MV-4-11 (cell line): ENCODE measurements around the gene MOV10.

Experiments
- DNase-seq: peaks from one replicate; lab custom pipeline; 2025; lab: John Stamatoyannopoulos, UW

MOV10 gene

DNA sequence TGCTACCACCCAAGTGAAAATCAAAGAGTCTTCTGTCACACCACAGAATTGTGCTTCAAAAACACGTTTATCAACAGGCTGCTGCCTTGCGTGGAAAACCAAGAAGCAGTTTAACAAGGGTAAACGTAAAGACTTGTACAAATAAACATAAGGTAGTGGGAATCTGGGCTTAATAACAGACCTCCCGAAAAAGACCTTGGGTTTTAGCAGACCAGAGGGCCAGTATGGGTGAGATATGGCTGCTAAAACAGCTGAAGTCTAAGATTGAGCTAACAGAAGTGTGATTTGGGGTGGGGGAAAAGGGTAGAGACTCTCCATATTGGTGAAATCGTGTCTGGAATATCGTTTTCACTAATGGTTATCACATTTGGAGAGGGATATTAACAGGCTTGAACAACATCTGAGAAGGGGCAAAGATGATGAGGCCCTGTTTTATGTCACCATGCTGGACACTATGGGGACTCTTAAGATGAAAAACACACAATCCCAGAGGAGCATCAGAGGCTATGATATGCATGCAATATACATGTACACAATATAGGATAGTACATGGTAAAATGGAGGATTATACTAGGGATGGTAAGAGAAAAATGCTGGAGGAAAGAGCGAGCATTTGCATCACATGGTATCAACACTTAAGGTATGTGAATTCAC lies 1.4 kb downstream of the MOV10 start:
- no peak for DNase-seq

DNA sequence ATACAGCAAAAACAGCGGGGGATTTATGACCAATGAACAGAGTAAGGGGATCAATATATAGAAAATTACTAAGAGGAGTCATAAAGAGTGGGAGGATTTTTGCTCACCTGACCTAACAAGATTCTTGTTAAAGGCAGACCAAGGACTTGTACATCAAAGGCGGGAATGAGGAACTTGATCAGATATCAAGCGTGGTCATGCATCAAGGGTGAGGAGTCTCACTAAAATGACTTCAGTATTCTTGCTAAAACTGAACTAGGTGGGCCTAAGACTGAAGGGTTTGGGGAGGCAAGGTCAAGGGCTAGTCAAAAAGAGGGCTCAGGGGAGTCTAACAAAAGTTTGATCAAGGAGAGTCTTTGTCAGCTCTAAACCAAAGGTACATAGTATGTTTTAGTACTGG lies 2.1 kb downstream of the MOV10 start:
- DNase-seq: peak; percentile 2

DNA sequence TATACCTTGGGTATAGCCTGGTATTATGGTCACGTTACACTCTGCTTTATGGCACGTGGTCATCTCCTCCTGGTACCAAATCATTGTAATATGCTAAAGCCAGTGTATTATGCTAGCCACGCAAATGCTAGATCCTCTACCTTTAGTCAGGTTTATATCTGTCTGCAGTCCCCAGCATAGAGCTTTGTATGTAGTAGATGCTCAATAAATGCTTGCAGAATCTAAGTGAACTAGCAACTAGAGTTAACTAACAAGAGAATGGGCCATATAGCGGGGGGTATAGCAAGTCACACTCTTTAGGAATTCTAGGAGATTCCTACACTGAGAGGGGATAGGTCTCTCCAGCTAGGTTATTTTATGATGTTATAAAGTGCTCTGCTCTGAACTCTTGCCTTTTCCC lies 3.0 kb downstream of the MOV10 start:
- DNase-seq: no peak

DNA sequence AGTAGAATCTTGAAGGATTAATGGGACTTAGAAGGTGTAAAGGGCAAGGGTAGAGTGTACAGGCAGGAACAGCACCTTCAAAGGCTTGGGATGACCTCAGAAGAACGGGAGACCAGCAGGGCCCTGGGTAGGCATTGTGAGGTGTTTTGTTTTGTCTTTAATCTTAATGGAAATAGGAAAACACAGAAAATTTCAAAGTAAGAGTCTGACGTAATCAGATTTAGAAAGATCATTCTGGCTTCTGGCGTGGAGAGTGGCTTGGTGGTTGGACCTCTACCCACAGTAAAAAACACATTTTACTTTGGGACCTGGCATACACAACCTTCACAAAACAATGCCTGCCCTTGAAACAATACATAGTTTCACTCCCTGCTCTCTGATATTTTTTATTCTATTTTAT lies 4.1 kb downstream of the MOV10 start:
- DNase-seq: no peak

DNA sequence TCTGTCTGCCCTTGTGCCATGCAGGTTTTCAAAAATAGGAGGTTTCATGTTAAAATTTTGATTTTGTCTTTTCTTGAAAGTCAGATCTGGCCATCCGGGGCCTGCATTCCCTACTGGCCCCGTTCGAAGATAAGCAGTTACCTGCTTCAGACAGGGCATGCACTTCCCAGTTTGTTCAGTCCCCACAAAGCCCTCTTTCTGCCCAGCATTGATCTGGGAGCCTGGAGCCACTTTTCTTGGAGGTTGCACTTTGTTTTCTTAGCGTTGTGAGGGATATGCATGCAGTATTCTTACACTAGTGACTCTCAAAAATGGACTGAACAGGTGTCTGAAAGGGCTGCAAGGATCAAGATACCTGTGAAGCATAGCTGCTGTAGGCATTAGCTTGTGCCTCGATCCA lies 11.5 kb downstream of the MOV10 start:
- DNase-seq: no peak

DNA sequence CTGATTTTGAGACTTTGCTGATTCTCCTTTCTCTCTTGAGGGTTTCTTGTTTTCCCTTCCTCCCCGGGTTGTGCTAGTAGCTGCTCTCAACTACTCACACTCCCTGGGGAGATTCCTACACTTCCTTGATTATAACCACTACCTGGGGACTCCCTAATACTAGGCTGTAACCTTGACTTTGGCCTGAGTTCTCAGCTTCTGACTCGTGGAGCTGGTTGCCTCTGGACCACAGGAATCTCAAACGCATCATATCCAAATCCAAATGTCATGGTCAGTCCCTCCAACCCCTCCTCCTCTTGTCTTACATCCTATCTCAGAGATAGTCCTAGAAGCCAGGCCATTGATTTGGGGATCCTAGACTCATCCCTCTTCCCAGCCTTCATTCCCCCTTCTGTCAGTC lies 12.0 kb downstream of the MOV10 start:
- no peak for DNase-seq

DNA sequence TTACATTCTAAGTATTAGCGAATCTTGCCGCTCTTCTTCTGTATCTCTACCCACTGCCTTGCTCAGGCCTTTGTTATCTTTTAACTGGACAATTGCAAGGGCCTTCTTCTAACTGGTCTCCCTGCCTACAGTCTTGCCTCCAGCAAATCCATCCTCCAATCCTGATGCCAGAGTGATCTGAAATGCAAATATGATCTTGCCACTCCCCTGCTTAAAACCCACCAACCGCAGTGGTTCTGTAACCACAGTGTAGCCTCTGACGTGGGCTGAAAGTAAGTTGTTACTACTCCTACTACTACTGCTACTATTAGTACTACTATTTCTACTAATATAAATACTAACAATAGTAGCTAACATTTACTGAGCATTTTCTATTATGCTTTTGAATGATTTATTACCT lies 12.4 kb downstream of the MOV10 start:
- no peak for DNase-seq

DNA sequence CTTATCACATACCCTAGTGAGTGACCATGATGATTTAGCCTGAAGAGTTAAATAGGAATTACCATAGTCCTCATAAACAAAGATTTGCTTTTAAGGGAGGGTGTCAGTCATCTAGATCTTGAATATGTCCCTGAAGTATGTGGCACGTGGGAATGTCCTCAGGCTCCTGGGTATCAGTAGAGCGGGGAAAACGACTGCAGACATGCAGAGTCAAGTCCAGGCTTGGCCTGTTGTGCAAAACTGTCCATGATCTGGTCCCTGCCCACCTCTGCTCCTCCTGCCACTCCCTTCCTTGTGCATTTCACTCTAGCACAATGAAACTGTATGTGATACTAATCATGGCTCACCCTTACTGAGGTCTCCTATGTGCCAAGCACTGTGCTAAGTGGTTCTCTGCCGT lies 12.9 kb downstream of the MOV10 start:
- DNase-seq: no peak

DNA sequence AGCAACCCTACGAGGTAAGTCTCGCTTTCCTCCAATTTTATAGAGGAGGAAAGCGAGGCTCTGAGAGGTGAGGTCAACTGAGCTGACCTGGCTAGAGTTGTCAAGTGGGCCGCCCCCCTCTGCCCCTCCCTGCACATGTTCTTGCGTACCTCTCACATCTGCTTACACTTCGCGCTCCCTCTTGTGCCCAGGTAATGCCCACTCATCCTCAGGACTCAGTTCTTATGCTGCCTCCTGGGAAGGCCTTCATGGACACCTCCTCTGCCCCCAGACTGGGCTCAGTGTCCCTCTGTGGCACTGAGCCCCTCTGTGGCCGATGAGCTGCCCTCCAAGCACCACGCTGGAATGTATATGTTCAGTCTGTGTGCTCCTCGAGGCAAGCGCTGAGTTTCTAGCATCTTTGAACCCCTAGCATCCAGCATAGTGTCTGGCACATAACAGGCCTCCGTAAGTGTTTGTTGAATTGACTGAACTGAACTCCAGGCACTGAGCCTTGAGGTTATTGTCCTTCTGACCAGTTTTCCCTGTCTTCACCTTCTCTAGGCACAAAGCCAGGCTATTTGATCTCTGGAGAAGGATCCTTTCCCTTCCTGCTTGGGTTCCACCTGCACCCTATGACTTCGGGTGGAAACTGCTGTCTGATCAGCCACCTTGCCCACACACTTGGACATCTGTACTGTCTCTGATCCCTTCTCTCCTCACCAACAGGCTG lies 13.5 kb downstream of the MOV10 start:
- DNase-seq: no peak

DNA sequence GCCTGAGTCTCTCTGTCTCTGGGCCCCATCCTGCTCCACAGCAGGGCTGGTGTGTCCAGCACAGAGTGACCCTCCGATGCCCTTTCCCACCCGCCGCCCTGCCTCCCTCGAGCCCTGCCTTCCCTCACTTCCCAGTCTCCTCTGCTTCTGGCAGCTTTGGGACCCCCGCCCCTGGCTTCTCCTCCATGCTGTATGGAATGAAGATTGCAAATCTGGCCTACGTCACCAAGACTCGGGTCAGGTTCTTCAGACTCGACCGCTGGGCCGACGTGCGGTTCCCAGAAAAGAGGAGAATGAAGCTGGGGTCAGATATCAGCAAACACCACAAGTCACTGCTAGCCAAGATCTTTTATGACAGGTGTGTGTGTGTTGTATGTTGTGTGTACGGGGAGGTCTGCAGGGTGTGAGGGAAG lies 14.3 kb downstream of the MOV10 start:
- DNase-seq: no peak

DNA sequence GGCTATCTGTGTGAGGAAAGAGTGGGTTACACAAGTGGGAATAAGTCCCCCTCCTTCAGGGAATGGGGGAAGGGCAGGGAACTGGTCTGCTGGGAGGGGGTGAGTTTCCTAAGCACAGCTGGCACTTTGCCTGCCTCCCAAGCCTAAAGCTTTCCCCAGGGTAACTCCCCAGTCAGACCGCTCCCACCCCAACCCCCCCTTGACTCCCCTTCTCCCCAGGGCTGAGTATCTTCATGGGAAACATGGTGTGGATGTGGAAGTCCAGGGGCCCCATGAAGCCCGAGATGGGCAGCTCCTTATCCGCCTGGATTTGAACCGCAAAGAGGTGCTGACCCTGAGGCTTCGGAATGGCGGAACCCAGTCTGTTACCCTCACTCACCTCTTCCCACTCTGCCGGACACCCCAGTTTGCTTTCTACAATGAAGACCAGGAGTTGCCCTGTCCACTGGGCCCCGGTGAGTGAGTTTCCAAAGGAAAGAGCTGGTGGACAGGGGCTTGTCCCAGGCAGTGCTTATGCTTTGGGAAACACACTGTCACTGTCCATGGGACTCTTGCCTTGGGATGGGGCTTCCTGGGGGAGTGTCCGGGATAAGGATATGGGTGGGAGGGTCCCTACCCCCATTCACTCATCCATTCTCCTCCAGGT lies 14.9 kb downstream of the MOV10 start:
- no peak for DNase-seq

DNA sequence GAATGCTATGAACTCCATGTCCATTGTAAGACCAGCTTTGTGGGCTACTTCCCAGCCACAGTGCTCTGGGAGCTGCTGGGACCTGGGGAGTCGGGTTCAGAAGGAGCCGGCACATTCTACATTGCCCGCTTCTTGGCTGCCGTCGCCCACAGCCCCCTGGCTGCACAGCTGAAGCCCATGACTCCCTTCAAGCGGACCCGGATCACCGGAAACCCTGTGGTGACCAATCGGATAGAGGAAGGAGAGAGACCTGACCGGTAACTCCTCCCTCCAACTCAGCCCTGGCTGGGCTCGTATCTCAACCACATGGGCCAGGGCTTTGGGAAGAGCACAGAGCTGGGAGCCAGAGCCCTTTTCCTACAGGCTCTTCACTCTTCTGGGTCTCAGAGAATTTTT lies 15.4 kb downstream of the MOV10 start:
- DNase-seq: no peak

DNA sequence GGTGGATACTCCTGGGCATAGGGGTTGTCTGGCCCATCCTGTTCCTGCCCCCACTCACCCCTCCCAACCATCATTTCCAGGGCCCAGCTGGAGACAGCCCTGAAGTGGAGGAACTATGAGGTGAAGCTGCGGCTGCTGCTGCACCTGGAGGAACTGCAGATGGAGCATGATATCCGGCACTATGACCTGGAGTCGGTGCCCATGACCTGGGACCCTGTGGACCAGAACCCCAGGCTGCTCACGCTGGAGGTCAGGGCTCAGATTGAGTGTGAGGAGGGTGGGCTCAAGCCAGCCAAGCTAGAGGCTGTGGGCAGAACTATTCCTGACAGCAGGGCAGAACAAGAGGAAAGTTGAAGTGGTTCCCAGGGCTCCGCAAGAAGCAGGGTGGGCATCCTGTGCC lies 18.2 kb downstream of the MOV10 start:
- DNase-seq: no peak

DNA sequence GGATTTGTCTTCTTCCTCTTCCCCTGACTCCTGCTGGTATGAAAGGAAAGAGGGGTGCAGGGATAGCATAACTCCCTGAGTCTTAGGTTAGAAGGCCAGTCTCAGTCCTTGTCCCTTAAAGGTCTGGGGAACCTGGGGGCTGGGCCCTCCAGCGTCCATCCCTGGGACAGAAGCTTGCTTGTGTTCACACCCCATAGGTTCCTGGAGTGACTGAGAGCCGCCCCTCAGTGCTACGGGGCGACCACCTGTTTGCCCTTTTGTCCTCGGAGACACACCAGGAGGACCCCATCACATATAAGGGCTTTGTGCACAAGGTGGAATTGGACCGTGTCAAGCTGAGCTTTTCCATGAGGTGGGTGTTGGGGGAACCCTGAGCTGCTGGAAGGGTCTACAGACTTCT lies 19.4 kb downstream of the MOV10 start:
- DNase-seq: no peak

DNA sequence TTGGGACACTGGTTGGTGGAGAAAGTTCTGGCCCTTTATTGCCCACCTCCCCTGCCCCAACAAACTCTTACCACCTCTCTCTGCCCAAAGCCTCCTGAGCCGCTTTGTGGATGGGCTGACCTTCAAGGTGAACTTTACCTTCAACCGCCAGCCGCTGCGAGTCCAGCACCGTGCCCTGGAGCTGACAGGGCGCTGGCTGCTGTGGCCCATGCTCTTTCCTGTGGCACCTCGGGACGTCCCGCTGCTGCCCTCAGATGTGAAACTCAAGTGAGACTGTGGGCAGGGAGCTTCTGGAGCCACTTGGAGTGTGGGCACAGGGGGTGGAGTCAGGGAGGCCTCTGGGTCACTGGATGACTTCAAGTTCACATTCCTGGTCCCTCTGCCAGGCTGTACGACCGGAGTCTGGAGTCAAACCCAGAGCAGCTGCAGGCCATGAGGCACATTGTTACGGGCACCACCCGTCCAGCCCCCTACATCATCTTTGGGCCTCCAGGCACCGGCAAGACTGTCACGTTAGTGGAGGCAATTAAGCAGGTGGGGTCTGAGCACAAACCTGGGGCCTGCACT lies 20.0 kb downstream of the MOV10 start:
- no peak for DNase-seq

DNA sequence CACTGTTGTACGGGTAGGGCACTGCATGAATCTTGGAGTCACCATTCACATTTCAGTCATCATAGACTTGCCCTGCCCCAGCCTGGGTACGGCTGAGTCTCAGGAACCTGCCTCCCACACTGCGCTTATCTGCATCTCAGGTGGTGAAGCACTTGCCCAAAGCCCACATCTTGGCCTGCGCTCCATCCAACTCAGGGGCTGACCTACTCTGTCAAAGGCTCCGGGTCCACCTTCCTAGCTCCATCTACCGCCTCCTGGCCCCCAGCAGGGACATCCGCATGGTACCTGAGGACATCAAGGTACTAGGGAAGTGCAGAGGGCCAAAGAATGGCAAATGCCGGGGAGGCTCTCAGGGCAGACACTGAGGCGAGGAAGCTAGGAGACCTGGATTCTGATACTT lies 20.8 kb downstream of the MOV10 start:
- DNase-seq: no peak

DNA sequence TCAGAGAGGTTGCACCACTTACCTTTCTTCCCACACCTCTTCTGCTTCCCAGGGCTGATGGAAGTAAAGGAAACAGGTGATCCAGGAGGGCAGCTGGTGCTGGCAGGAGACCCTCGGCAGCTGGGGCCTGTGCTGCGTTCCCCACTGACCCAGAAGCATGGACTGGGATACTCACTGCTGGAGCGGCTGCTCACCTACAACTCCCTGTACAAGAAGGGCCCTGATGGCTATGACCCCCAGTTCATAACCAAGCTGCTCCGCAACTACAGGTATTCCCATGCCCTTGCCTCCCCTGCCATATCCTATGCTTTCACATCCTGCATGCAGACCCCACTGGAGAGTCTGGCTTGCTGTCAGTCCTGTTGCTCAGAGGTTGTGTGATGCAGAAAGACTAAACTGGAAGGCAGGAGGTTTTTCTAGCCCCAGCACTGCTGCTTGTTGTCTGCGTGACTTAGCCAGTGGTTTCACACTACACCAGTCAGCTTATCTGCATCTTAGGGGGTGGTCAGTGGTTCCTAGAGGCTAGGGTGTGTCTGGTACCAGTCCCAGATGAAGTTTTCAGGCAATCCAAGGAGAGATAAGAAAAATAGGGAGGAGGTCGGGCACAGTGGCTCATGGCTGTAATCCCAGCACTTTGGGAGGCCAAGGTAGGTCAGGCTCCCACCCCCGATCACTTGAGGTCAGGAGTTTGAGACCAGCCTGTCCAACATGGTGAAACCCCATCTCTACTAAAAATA lies 22.3 kb downstream of the MOV10 start:
- DNase-seq: no peak

DNA sequence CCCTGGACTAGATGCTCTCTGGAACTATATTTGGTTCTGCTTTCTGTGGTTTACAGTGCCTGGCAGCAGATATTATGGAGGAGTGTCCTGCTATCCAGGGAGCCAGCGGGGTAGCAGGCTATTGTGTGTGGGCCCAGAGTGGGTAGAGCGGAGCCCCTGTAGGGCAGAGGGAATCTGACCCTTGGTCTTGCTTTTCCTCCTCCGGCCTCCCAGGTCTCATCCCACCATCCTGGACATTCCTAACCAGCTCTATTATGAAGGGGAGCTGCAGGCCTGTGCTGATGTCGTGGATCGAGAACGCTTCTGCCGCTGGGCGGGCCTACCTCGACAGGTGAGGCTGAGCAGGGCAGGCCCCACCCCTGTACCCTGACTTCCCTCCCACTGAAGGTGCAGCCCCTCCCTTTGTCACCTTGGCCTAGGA lies 23.3 kb downstream of the MOV10 start:
- DNase-seq: peak; percentile 34

DNA sequence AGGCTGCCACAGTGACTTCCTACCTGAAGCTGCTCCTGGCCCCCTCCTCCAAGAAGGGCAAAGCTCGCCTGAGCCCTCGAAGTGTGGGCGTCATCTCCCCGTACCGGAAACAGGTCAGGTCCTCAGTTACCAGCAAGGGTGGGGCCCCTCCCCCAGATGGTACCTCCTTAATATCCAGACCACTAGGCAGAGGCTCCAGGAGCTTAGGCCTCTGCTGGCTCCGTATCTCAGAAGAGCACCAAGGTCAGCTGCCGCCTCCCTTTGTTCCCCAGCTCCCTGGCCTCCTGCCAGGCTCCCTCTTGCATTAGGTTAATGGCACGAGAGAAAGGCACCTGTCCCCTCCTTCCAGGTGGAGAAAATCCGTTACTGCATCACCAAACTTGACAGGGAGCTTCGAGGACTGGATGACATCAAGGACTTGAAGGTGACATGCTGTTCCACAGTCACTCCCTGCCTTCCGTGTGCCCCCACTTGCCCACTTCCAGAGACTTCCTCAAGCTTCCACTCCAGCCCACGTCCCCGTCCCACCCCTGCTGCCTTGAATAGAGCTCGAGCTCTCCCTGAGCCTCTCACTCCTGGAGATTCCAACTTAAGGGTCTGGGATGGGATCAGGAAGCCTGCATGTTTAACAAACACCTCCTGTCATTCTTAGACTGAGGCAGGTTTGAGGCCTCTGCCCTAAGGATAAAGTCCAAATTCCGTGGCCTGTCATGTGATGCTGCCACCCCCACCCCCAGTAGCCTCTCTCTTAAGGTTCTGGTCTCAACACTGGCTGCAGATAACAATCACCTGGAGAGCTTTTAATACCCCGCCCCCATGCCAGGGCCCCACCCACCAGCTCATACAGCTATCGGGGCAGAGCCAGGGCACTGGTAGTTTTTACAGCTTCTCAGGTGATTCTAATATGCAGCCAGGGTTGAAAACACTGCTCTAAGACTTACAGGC lies 24.2 kb downstream of the MOV10 start:
- no peak for DNase-seq

DNA sequence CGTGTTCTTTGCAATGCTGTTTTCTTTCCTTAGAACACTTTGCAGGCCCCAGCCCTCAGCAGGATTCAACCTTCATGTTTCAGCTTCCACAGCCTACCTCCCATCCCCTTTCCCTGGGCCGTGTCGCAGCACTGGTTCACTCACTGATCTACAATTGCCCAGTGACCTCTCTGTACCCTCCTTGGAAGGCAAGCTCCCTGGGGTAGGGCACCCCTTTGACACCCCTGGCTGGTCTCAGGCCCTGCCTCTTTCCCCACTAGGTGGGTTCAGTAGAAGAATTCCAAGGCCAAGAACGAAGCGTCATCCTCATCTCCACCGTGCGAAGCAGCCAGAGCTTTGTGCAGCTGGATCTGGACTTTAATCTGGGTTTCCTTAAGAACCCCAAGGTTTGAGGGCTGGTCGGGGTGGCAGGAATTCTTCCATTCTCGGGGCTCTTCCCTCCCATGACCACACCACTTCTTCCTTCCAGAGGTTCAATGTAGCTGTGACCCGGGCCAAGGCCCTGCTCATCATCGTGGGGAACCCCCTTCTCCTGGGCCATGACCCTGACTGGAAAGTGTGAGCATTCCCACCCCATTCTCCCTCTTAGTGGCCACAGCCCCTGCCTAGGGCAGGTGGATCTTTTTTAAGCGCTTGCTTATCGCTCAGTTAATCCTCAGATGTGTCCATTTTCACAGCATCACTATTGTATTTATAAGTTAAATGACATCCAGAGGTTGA lies 25.1 kb downstream of the MOV10 start:
- DNase-seq: no peak
